Measurements from ENCODE around the gene NCKAP1. TPM values are rescaled to one million over a fixed set of nuclear protein-coding genes. Genes with fewer than 3 reads are reported as not detected.
A peak's percentile ranks its signal among the peaks of the same experiment; 100 is the strongest.

Gene NCKAP1
- total and polyA plus RNA-seq, 4 donors: 16.1 to 64.2 (median 24.4) TPM

- TF ChIP-seq CTCF (IDR thresholded peaks at IDR 0.05; ENCODE audit: low read depth, low read length, missing input control) (no peak), EGR1 (IDR thresholded peaks at IDR 0.05; ENCODE audit: low read depth in 2 of 2) (no peak), JUND (IDR thresholded peaks at IDR 0.05) (peak in 1 of 2 donors; percentile 37), MAX (IDR thresholded peaks at IDR 0.05) (no peak), SP1 (IDR thresholded peaks at IDR 0.05) (peak; percentile 70), TAF1 (conservative IDR thresholded peaks at IDR 0.05) (no peak), YY1 (IDR thresholded peaks at IDR 0.05) (no peak), GABPA (IDR thresholded peaks at IDR 0.05 in 1 of 2, conservative IDR thresholded peaks at IDR 0.05 in 1 of 2) (no peak), FOXA1 (IDR thresholded peaks at IDR 0.05) (no peak), NR2F2 (IDR thresholded peaks at IDR 0.05) (no peak)
These were observed 147.4 kb downstream of the NCKAP1 start (continued) for GRCh38 chr2:182890773-182891378.

DNA sequence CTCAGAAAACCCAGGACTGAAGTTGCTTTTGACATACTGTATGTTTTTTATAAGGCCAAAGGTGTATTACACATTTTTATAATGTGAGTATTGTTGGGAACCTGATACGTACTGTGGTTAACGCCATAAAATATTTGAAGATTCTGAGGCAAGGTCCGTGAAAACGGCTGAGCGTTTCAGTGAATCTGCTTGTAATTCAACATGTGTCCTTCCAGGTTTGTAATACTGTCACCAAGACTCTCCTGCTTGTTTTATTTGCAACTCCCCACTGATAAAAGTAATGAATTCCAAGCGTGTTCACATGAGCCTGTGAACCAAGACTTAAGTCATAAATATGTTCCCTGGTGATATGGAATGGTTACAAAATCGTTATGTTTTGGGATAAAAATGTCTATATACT is 148.0 kb downstream of the NCKAP1 start:
- peak overlapping the region in 1 of 3 donors; percentile 13 for H3K4me3 ChIP-seq (ENCODE audit: low read depth in 1 of 3, low read length in 3 of 3)
- no peak overlapping the region for H3K27ac ChIP-seq (ENCODE audit: low read depth in 1 of 2, low read length in 2 of 2)
- peaks cover 0 to 7% (median under 1%) of the 10 kb centered on the region in 4 donors for H3K9me3 ChIP-seq (ENCODE audit: control insufficient read depth in 4 of 4, low read length in 3 of 4)
- WGBS: 46% methylated on average over 7 of the region's 7 CpGs
- H3K4me1 ChIP-seq (ENCODE audit: control insufficient read depth in 4 of 4, insufficient read depth in 4 of 4, low read length in 3 of 4): peaks cover 0 to 11% (median 2%) of the 10 kb centered on the region in 4 donors
- DNase-seq (ENCODE audit: low spot score): no peak
- peak overlapping the region in 1 of 2 donors; percentile 60 for H3K9ac ChIP-seq (ENCODE audit: low read depth in 1 of 2, low read length in 2 of 2)
- TF ChIP-seq NR2F2 (IDR thresholded peaks at IDR 0.05) (no peak), RAD21 (IDR thresholded peaks at IDR 0.05) (no peak), TAF1 (conservative IDR thresholded peaks at IDR 0.05) (no peak), EGR1 (IDR thresholded peaks at IDR 0.05; ENCODE audit: low read depth in 2 of 2) (no peak)
- no peaks in the 10 kb centered on the region for H3K36me3 ChIP-seq (ENCODE audit: control insufficient read depth in 4 of 4, insufficient read depth in 3 of 4, low read depth in 1 of 4, low read length in 3 of 4)
- no peaks in the 10 kb centered on the region for H3K27me3 ChIP-seq (ENCODE audit: control insufficient read depth in 4 of 4, insufficient read depth in 4 of 4, low read length in 3 of 4)

DNA sequence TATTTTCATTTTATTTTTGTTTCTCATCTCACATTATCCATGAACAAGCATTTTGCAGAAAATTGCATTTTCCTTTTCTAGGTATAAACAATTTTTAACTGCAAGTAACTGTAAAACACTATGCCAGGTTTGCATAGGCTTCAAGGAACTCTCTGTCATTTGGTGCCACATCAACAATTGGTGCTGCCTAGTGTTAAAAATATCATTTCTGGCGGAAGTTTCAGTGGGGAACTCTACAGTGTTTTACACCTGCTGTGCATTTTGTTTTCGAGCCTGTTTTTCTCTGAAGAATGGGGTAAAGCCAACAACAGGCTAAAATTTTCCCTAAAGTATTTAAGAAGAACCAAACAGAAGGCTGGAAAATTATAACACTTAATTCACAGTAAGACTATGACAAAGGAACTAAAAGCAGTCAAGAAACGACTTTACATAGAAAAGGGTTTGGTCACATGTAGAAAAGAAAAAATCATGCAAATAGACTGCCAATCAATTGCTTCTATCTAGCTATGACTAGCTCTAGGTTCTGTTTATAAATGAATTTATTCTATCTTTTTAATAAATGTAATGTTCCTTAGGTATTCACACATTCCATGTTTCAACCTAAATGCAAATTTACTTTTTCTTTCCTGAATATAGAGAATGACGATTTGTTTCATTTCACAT is 150.4 kb downstream of the NCKAP1 start:
- Histone ChIP-seq H3K9me3 (ENCODE audit: control insufficient read depth in 4 of 4, low read length in 3 of 4) (no peaks in the 10 kb centered on the region), H3K36me3 (ENCODE audit: control insufficient read depth in 4 of 4, insufficient read depth in 3 of 4, low read depth in 1 of 4, low read length in 3 of 4) (no peaks in the 10 kb centered on the region), H3K4me1 (ENCODE audit: control insufficient read depth in 4 of 4, insufficient read depth in 4 of 4, low read length in 3 of 4) (peaks cover 0 to 11% (median 2%) of the 10 kb centered on the region in 4 donors), H3K27ac (ENCODE audit: low read depth in 1 of 2, low read length in 2 of 2) (no peak overlapping the region), H3K27me3 (ENCODE audit: control insufficient read depth in 4 of 4, insufficient read depth in 4 of 4, low read length in 3 of 4) (no peaks in the 10 kb centered on the region), H3K4me3 (ENCODE audit: low read depth in 1 of 3, low read length in 3 of 3) (no peak overlapping the region), H3K9ac (ENCODE audit: low read depth in 1 of 2, low read length in 2 of 2) (no peak overlapping the region)
- 90% methylated on average over 4 of the region's 4 CpGs for WGBS
- TF ChIP-seq, protein P1, sequence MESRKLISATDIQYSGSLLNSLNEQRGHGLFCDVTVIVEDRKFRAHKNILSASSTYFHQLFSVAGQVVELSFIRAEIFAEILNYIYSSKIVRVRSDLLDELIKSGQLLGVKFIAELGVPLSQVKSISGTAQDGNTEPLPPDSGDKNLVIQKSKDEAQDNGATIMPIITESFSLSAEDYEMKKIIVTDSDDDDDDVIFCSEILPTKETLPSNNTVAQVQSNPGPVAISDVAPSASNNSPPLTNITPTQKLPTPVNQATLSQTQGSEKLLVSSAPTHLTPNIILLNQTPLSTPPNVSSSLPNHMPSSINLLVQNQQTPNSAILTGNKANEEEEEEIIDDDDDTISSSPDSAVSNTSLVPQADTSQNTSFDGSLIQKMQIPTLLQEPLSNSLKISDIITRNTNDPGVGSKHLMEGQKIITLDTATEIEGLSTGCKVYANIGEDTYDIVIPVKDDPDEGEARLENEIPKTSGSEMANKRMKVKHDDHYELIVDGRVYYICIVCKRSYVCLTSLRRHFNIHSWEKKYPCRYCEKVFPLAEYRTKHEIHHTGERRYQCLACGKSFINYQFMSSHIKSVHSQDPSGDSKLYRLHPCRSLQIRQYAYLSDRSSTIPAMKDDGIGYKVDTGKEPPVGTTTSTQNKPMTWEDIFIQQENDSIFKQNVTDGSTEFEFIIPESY (IDR thresholded peaks at IDR 0.05): no peak
- TF ChIP-seq JUND (IDR thresholded peaks at IDR 0.05) (no peak), RXRA (IDR thresholded peaks at IDR 0.05) (no peak), SP1 (IDR thresholded peaks at IDR 0.05) (no peak), TAF1 (conservative IDR thresholded peaks at IDR 0.05) (no peak), ATF3 (IDR thresholded peaks at IDR 0.05) (no peak), YY1 (IDR thresholded peaks at IDR 0.05) (no peak), FOXA1 (IDR thresholded peaks at IDR 0.05) (no peak), FOXA2 (IDR thresholded peaks at IDR 0.05) (no peak), GABPA (IDR thresholded peaks at IDR 0.05 in 1 of 2, conservative IDR thresholded peaks at IDR 0.05 in 1 of 2) (no peak), EGR1 (IDR thresholded peaks at IDR 0.05; ENCODE audit: low read depth in 2 of 2) (no peak), RAD21 (IDR thresholded peaks at IDR 0.05) (no peak), HNF4G (IDR thresholded peaks at IDR 0.05) (no peak), MAX (IDR thresholded peaks at IDR 0.05) (no peak), HNF4A (conservative IDR thresholded peaks at IDR 0.05) (no peak), NR2F2 (IDR thresholded peaks at IDR 0.05) (no peak)
- TF ChIP-seq, protein P2, sequence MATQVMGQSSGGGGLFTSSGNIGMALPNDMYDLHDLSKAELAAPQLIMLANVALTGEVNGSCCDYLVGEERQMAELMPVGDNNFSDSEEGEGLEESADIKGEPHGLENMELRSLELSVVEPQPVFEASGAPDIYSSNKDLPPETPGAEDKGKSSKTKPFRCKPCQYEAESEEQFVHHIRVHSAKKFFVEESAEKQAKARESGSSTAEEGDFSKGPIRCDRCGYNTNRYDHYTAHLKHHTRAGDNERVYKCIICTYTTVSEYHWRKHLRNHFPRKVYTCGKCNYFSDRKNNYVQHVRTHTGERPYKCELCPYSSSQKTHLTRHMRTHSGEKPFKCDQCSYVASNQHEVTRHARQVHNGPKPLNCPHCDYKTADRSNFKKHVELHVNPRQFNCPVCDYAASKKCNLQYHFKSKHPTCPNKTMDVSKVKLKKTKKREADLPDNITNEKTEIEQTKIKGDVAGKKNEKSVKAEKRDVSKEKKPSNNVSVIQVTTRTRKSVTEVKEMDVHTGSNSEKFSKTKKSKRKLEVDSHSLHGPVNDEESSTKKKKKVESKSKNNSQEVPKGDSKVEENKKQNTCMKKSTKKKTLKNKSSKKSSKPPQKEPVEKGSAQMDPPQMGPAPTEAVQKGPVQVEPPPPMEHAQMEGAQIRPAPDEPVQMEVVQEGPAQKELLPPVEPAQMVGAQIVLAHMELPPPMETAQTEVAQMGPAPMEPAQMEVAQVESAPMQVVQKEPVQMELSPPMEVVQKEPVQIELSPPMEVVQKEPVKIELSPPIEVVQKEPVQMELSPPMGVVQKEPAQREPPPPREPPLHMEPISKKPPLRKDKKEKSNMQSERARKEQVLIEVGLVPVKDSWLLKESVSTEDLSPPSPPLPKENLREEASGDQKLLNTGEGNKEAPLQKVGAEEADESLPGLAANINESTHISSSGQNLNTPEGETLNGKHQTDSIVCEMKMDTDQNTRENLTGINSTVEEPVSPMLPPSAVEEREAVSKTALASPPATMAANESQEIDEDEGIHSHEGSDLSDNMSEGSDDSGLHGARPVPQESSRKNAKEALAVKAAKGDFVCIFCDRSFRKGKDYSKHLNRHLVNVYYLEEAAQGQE (IDR thresholded peaks at IDR 0.05): no peak
- no peak for DNase-seq (ENCODE audit: low spot score)

Data from liver (tissue), 9 donors.